Mesodermal cell (in vitro differentiated cells): ENCODE data around the gene PCED1A.

Experiments used
- H3K27ac ChIP-seq: 2 replicates; pipeline ENCODE4 v1.7.0; 2013; ENCODE audit warnings: mild to moderate bottlenecking, low read depth, low read length, moderate library complexity; ENCODE audit not compliant: severe bottlenecking
- H3K36me3 ChIP-seq: 2 replicates; pipeline ENCODE4 v1.7.1; 2013; ENCODE audit warnings: mild to moderate bottlenecking, low read length, moderate library complexity; ENCODE audit not compliant: control insufficient read depth, insufficient read depth
- H3K4me1 ChIP-seq: one replicate; pipeline ENCODE4 v1.7.1; 2013; ENCODE audit warnings: mild to moderate bottlenecking, low read length; ENCODE audit not compliant: insufficient read depth, control insufficient read depth, poor library complexity, severe bottlenecking
- H3K4me3 ChIP-seq: 2 replicates; pipeline ENCODE4 v1.7.0; 2013; ENCODE audit warnings: low read length, control low read depth, mild to moderate bottlenecking; ENCODE audit not compliant: insufficient read depth, poor library complexity, severe bottlenecking; ENCODE audit errors: extremely low read depth
- H3K9me3 ChIP-seq: 2 replicates; pipeline ENCODE4 v1.7.1; 2013; ENCODE audit warnings: mild to moderate bottlenecking, low read length, moderate library complexity; ENCODE audit not compliant: control insufficient read depth
- WGBS, 2 experiments: methylation state at CpG; one replicate each; pipeline ENCODE4 v1.1.5; 2013; ENCODE audit warnings: missing lambda C conversion rate in 2 of 2; ENCODE audit not compliant: insufficient coverage in 2 of 2; 5-methylcytosine and 5-hydroxymethylcytosine counted together

The PCED1A gene

GRCh38 chr20:2826655-2827054, 13.8 kb downstream of the PCED1A start:
- 60 to 93% methylated on average over 1 to 4 of the region's 4 CpGs for WGBS, 2 experiments
- H3K27ac ChIP-seq, result no peak overlapping the region
- no peaks in the 10 kb centered on the region for H3K9me3 ChIP-seq

GRCh38 chr20:2825761-2826160, 14.7 kb downstream of the PCED1A start:
- no peak overlapping the region for H3K4me3 ChIP-seq
- H3K36me3 ChIP-seq, result no peaks in the 10 kb centered on the region
- H3K4me1 ChIP-seq, result peaks cover 3% of the 10 kb centered on the region
- no CpG with 5 or more reads among the region's 2 CpGs for WGBS, 2 experiments
- no peaks in the 10 kb centered on the region for H3K9me3 ChIP-seq
- no peak overlapping the region for H3K27ac ChIP-seq

More at GRCh38 chr20:2826655-2827054, 13.8 kb downstream of the PCED1A start:
- H3K4me1 ChIP-seq, result peaks cover 3% of the 10 kb centered on the region
- H3K36me3 ChIP-seq, result no peaks in the 10 kb centered on the region
- no peak overlapping the region for H3K4me3 ChIP-seq

GRCh38 chr20:2822073-2822472, 18.4 kb downstream of the PCED1A start:
- no CpG with 5 or more reads among the region's 5 CpGs for WGBS, 2 experiments
- Histone ChIP-seq H3K4me1 (peaks cover 13% of the 10 kb centered on the region), H3K36me3 (no peaks in the 10 kb centered on the region), H3K4me3 (no peak overlapping the region), H3K9me3 (no peaks in the 10 kb centered on the region), H3K27ac (no peak overlapping the region)

- Histone ChIP-seq H3K36me3 (no peaks in the 10 kb centered on the region), H3K27ac (peak overlapping the region; percentile 77), H3K4me1 (peaks cover 15% of the 10 kb centered on the region), H3K9me3 (no peaks in the 10 kb centered on the region), H3K4me3 (no peak overlapping the region)
- WGBS, 2 experiments, result 38 to 45% methylated on average over 33 to 57 of the region's 68 CpGs
Observed at GRCh38 chr20:2820896-2821869, 19.3 kb downstream of the PCED1A start.

- Histone ChIP-seq H3K9me3 (no peaks in the 10 kb centered on the region), H3K4me3 (no peak overlapping the region), H3K36me3 (no peaks in the 10 kb centered on the region), H3K4me1 (peaks cover 15% of the 10 kb centered on the region), H3K27ac (peak overlapping the region; percentile 77)
- WGBS, 2 experiments, result 35 to 40% methylated on average over 20 to 31 of the region's 32 CpGs
Observed at GRCh38 chr20:2820084-2820895, 20.2 kb downstream of the PCED1A start.

GRCh38 chr20:2817891-2818595, 22.4 kb downstream of the PCED1A start:
- Histone ChIP-seq H3K4me3 (no peak overlapping the region), H3K9me3 (no peaks in the 10 kb centered on the region), H3K27ac (no peak overlapping the region), H3K36me3 (no peaks in the 10 kb centered on the region), H3K4me1 (peaks cover 15% of the 10 kb centered on the region)
- WGBS, 2 experiments, result 90 to 93% methylated on average over 6 to 7 of the region's 7 CpGs

GRCh38 chr20:2817341-2817726, 23.1 kb downstream of the PCED1A start:
- Histone ChIP-seq H3K4me1 (peaks cover 15% of the 10 kb centered on the region), H3K4me3 (no peak overlapping the region), H3K9me3 (peaks cover 3% of the 10 kb centered on the region), H3K36me3 (no peaks in the 10 kb centered on the region), H3K27ac (no peak overlapping the region)
- WGBS, 2 experiments, result 88% methylated on average over 2 of the region's 2 CpGs; no CpG with 5 or more reads in 1 of the 2 experiments

- H3K36me3 ChIP-seq, result no peaks in the 10 kb centered on the region
- no peak overlapping the region for H3K27ac ChIP-seq
- peaks cover 12% of the 10 kb centered on the region for H3K4me1 ChIP-seq
- WGBS, 2 experiments, result 86 to 87% methylated on average over 18 to 20 of the region's 20 CpGs
- peaks cover 9% of the 10 kb centered on the region for H3K9me3 ChIP-seq
- no peak overlapping the region for H3K4me3 ChIP-seq
Observed at GRCh38 chr20:2816583-2817340, 23.7 kb downstream of the PCED1A start.

- no peaks in the 10 kb centered on the region for H3K36me3 ChIP-seq
Observed at GRCh38 chr20:2816030-2816582, 24.3 kb downstream of the PCED1A start, which contains the start of gene TMEM239. Gene TMEM239, plus strand, starts transcription at chr20:2816364. Its CDS starts 191 bp downstream, at chr20:2816555.

More at GRCh38 chr20:2816030-2816582, 24.3 kb downstream of the PCED1A start, which contains the start of gene TMEM239:
- Histone ChIP-seq H3K9me3 (peaks cover 15% of the 10 kb centered on the region), H3K4me1 (peaks cover 12% of the 10 kb centered on the region), H3K27ac (no peak within 1 kb of the TSS), H3K4me3 (no peak within 1 kb of the TSS)
- 86 to 98% methylated on average over 5 to 8 of the region's 10 CpGs for WGBS, 2 experiments
